Ovary (tissue), 3 donors: ENCODE measurements around the gene IL17RE.

Experiments used
- CTCF ChIP-seq, 3 donors: fragments of 450-650 bp in 2 of 3; fragments of 200-600 bp in 1 of 3; IDR thresholded peaks; one replicate each; pipeline versions ENCODE4 v1.5.1 to v1.8.0; 2016 to 2022; ENCODE audit warnings: antibody characterized with exemption in 3 of 3, mild to moderate bottlenecking in 1 of 3
- EP300 ChIP-seq: sonication (generic); formaldehyde crosslinking; IDR thresholded peaks from one replicate; pipeline ENCODE4 v1.6.1; 2017; ENCODE audit warnings: antibody characterized with exemption
- POLR2A ChIP-seq: fragments of 450-650 bp; IDR thresholded peaks from one replicate; pipeline ENCODE4 v1.6.1; 2017; ENCODE audit warnings: antibody characterized with exemption, mild to moderate bottlenecking, moderate library complexity
- donor health status: DM: no; HTN: no; CAD: no.

DNA sequence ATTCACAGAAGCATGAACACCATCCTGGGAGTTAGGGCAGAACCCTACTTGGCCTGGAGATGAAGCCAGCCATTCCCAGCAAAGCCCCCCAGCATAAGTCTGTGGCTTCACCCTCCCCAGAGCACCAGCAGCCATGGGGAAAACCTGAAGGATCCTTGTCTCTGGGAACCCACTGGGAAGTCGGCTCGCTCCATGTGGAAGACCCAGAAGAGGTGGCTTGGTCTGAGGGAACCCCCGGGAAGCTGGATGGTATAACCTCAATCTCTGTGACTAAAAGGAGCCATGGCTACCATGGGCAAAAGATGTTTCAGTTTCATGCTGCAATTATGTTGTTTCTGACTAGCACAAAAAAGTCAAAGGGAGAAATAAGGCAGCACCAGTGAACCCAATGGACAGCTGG lies 47.1 kb upstream of the IL17RE start:
- TF ChIP-seq CTCF (IDR thresholded peaks at IDR 0.05) (no peak), EP300 (no peak), POLR2A (no peak)
